MCF 10A (cell line): ENCODE measurements around the gene GRID2IP. TPM values are rescaled to one million over a fixed set of nuclear protein-coding genes. Genes with fewer than 3 reads are reported as not detected.
"Not testable (repeated sequence)": the region's sequence is repeated elsewhere in the genome, so short reads cannot be mapped to it uniquely, and the experiment has no call there.

Source experiments
- BruUV-seq: library from RNA; stranded (reverse); fragments of 400-500 nt; replicated peaks from 2 replicates; lab custom pipeline; 2021; lab: Mats Ljungman, UMichigan
- CTCF ChIA-PET: fragments of 300-600 bp; sonication (Branson Sonifier 250); formaldehyde crosslinking; extraction: SDS; loops from one replicate; lab custom pipeline; 2021; ENCODE audit warnings: antibody characterized with exemption, inconsistent platforms; lab: Yijun Ruan, JAX
- POLR2A ChIA-PET: fragments of 300-600, 350-650 bp; sonication (Branson Sonifier 250); formaldehyde crosslinking; extraction: SDS; loops from one replicate; lab custom pipeline; 2020; ENCODE audit warnings: antibody characterized with exemption, inconsistent platforms; lab: Yijun Ruan, JAX
- DNase-seq: peaks from one replicate; pipeline ENCODE4 v3.0.0-alpha.2; 2018; ENCODE audit not compliant: unreplicated experiment
- H3K27ac Mint-ChIP-seq: one replicate; pipeline ENCODE4 v1.8.0; 2022; ENCODE audit warnings: mild to moderate bottlenecking, low read depth, mixed read lengths; ENCODE audit not compliant: unreplicated experiment
- H3K27me3 Mint-ChIP-seq: one replicate; pipeline ENCODE4 v1.8.0; 2022; ENCODE audit warnings: mixed read lengths; ENCODE audit not compliant: insufficient read depth, unreplicated experiment
- H3K36me3 Mint-ChIP-seq: one replicate; pipeline ENCODE4 v1.8.0; 2022; ENCODE audit warnings: mild to moderate bottlenecking, moderate library complexity, mixed read lengths; ENCODE audit not compliant: insufficient read depth, unreplicated experiment
- H3K4me1 Mint-ChIP-seq: one replicate; pipeline ENCODE4 v1.8.0; 2022; ENCODE audit warnings: mixed read lengths; ENCODE audit not compliant: insufficient read depth, unreplicated experiment
- H3K4me3 Mint-ChIP-seq: one replicate; pipeline ENCODE4 v1.8.0; 2022; ENCODE audit warnings: mild to moderate bottlenecking, moderate library complexity, mixed read lengths; ENCODE audit not compliant: unreplicated experiment
- H3K9me3 Mint-ChIP-seq: one replicate; pipeline ENCODE4 v1.8.0; 2022; ENCODE audit warnings: mixed read lengths; ENCODE audit not compliant: unreplicated experiment
- CTCF ChIP-seq: fragments of 200-600 bp; IDR thresholded peaks from one replicate; pipeline ENCODE4 v1.8.0; 2022; ENCODE audit warnings: antibody characterized with exemption, mild to moderate bottlenecking; ENCODE audit not compliant: unreplicated experiment
- intact Hi-C: fragments of 100-400 bp; cut with micrococcal nuclease; formaldehyde crosslinking; loops from 2 replicates; pipeline ENCODE4 v1.14.1; 2022
- total RNA-seq: library from RNA; stranded (reverse); gene quantifications from 2 replicates; pipeline ENCODE4 v1.2.3, GENCODE V29; 2022

Gene GRID2IP
- total RNA-seq, 1 experiment from 2014 or later: not detected

- intact Hi-C loops: no loop called here
- POLR2A ChIA-PET: interaction anchor here (0.6 to 1.5 kb wide), 4 partner anchors 8 to 113 kb away, joined by 3 to 5 read pairs (median 3); no protein-coding TSS in a partner anchor
- BruUV-seq: no TSS peak
Observed at GRCh38 chr7:6461946-6462550, 89.2 kb downstream of the GRID2IP start.

GRCh38 chr7:6460990-6461584 lies 90.2 kb downstream of the GRID2IP start:
- no peaks in the 10 kb centered on the region for H3K27me3 Mint-ChIP-seq
- BruUV-seq: no TSS peak
- peak overlapping the region; percentile 24 for H3K27ac Mint-ChIP-seq
- POLR2A ChIA-PET: no interaction called here
- H3K36me3 Mint-ChIP-seq: peaks cover 58% of the 10 kb centered on the region
- H3K9me3 Mint-ChIP-seq: no peaks in the 10 kb centered on the region
- no peaks in the 10 kb centered on the region for H3K4me1 Mint-ChIP-seq
- no peak for TF ChIP-seq CTCF
- intact Hi-C loops: no loop called here
- H3K4me3 Mint-ChIP-seq: no peak overlapping the region
- DNase-seq: no peak
- CTCF ChIA-PET: no interaction called here

More at GRCh38 chr7:6461946-6462550, 89.2 kb downstream of the GRID2IP start:
- no peak for TF ChIP-seq CTCF
- Mint-ChIP-seq H3K4me1 (no peaks in the 10 kb centered on the region), H3K9me3 (no peaks in the 10 kb centered on the region), H3K36me3 (peaks cover 67% of the 10 kb centered on the region), H3K4me3 (no peak overlapping the region), H3K27me3 (no peaks in the 10 kb centered on the region), H3K27ac (no peak overlapping the region)
- DNase-seq: no peak
- CTCF ChIA-PET: interaction anchor here (0.6 kb wide), 1 partner anchor 456 kb away, joined by 3 read pairs; no protein-coding TSS in a partner anchor

GRCh38 chr7:6460303-6460702 lies 91.0 kb downstream of the GRID2IP start:
- no peaks in the 10 kb centered on the region for H3K4me1 Mint-ChIP-seq
- no peaks in the 10 kb centered on the region for H3K27me3 Mint-ChIP-seq
- intact Hi-C loops: no loop called here
- H3K36me3 Mint-ChIP-seq: peaks cover 50% of the 10 kb centered on the region
- no peak overlapping the region for H3K27ac Mint-ChIP-seq
- H3K4me3 Mint-ChIP-seq: no peak overlapping the region
- no peak for TF ChIP-seq CTCF
- no TSS peak for BruUV-seq
- DNase-seq: no peak
- CTCF ChIA-PET: interaction anchor here (0.6 kb wide), 1 partner anchor 49 kb away, joined by 3 read pairs; no protein-coding TSS in a partner anchor
- POLR2A ChIA-PET: interaction anchor here (1.1 kb wide), 1 partner anchor 12 kb away, joined by 3 read pairs; the partner anchor contains the start of gene DAGLB
- H3K9me3 Mint-ChIP-seq: no peaks in the 10 kb centered on the region

GRCh38 chr7:6458676-6459075 lies 92.6 kb downstream of the GRID2IP start:
- H3K27me3 Mint-ChIP-seq, H3K9me3 Mint-ChIP-seq, intact Hi-C loops, H3K4me1 Mint-ChIP-seq, DNase-seq, H3K4me3 Mint-ChIP-seq, CTCF ChIA-PET, H3K27ac Mint-ChIP-seq, BruUV-seq: not testable (repeated sequence)
- POLR2A ChIA-PET: interaction anchor here (1.2 to 1.7 kb wide), 2 partner anchors 11 to 21 kb away, joined by 3 to 5 read pairs; partner anchors contain the start of gene DAGLB
- H3K36me3 Mint-ChIP-seq: peaks cover 40% of the 10 kb centered on the region
